ENCODE data around the gene FAM107B. TPM values are rescaled to one million over a fixed set of nuclear protein-coding genes. Genes with fewer than 3 reads are reported as not detected.
A peak's percentile ranks its signal among the peaks of the same experiment; 100 is the strongest.

Gene FAM107B
- polyA plus RNA-seq, 3 donors from 2014 or later: 240 to 338 (median 268) TPM

GRCh38 chr10:14761372-14761771, 13.3 kb downstream of the FAM107B start:
- no peak for DNase-seq
- H3K27ac Mint-ChIP-seq: no peak overlapping the region
- H3K36me3 Mint-ChIP-seq: no peaks in the 10 kb centered on the region
- H3K27me3 Mint-ChIP-seq (ENCODE audit: low read depth in 3 of 3): peaks cover 0 to 3% (median 0%) of the 10 kb centered on the region in 3 donors
- H3K4me1 Mint-ChIP-seq: peaks cover 13 to 18% of the 10 kb centered on the region in 2 donors
- no peak overlapping the region for H3K4me3 Mint-ChIP-seq
- peaks cover 0 to 1% (median 0%) of the 10 kb centered on the region in 6 donors for H3K9me3 Mint-ChIP-seq

- DNase-seq: no peak
- Mint-ChIP-seq H3K4me3 (no peak overlapping the region), H3K27me3 (ENCODE audit: low read depth in 3 of 3) (peaks cover 0 to 3% (median 0%) of the 10 kb centered on the region in 3 donors)
These were observed 15.6 kb downstream of the FAM107B start for GRCh38 chr10:14758994-14759664.

GRCh38 chr10:14758451-14758850, 16.2 kb downstream of the FAM107B start:
- H3K4me1 Mint-ChIP-seq: peaks cover 13 to 18% of the 10 kb centered on the region in 2 donors
- H3K27me3 Mint-ChIP-seq (ENCODE audit: low read depth in 3 of 3): peaks cover 0 to 3% (median 0%) of the 10 kb centered on the region in 3 donors
- H3K36me3 Mint-ChIP-seq: peaks cover 0 to 4% (median 0%) of the 10 kb centered on the region in 3 donors
- no peak for DNase-seq
- no peak overlapping the region for H3K27ac Mint-ChIP-seq
- no peak overlapping the region for H3K4me3 Mint-ChIP-seq
- no peaks in the 10 kb centered on the region for H3K9me3 Mint-ChIP-seq

More at GRCh38 chr10:14758994-14759664, 15.6 kb downstream of the FAM107B start:
- Mint-ChIP-seq H3K27ac (no peak overlapping the region), H3K4me1 (peaks cover 13 to 18% of the 10 kb centered on the region in 2 donors), H3K9me3 (no peaks in the 10 kb centered on the region), H3K36me3 (peaks cover 0 to 4% (median 0%) of the 10 kb centered on the region in 3 donors)

GRCh38 chr10:14757986-14758385, 16.7 kb downstream of the FAM107B start:
- peaks cover 0 to 3% (median 0%) of the 10 kb centered on the region in 3 donors for H3K27me3 Mint-ChIP-seq (ENCODE audit: low read depth in 3 of 3)
- H3K4me3 Mint-ChIP-seq: peak overlapping the region; percentile 24 to 78 (median 58)
- H3K36me3 Mint-ChIP-seq: peaks cover 0 to 4% (median 0%) of the 10 kb centered on the region in 3 donors
- H3K9me3 Mint-ChIP-seq: no peaks in the 10 kb centered on the region
- H3K4me1 Mint-ChIP-seq: peaks cover 13 to 18% of the 10 kb centered on the region in 2 donors
- peak overlapping the region; percentile 9 to 65 (median 58) for H3K27ac Mint-ChIP-seq
- DNase-seq: no peak

- peak overlapping the region; percentile 19 to 65 (median 58) for H3K27ac Mint-ChIP-seq
- DNase-seq: peak; percentile 24 to 33 (median 32)
These were observed 17.3 kb downstream of the FAM107B start for GRCh38 chr10:14757394-14757793.

GRCh38 chr10:14753441-14753840, 21.3 kb downstream of the FAM107B start:
- Mint-ChIP-seq H3K36me3 (peaks cover 0 to 4% (median 0%) of the 10 kb centered on the region in 3 donors), H3K9me3 (no peaks in the 10 kb centered on the region), H3K4me1 (peaks cover 13 to 16% of the 10 kb centered on the region in 2 donors), H3K27me3 (ENCODE audit: low read depth in 3 of 3) (peaks cover 0 to 5% (median 0%) of the 10 kb centered on the region in 3 donors), H3K4me3 (no peak overlapping the region), H3K27ac (no peak overlapping the region)
- DNase-seq: no peak

More at GRCh38 chr10:14757394-14757793, 17.3 kb downstream of the FAM107B start:
- Mint-ChIP-seq H3K4me1 (peaks cover 13 to 18% of the 10 kb centered on the region in 2 donors), H3K36me3 (peaks cover 0 to 4% (median 0%) of the 10 kb centered on the region in 3 donors), H3K4me3 (peak overlapping the region; percentile 24 to 78 (median 58)), H3K9me3 (no peaks in the 10 kb centered on the region), H3K27me3 (ENCODE audit: low read depth in 3 of 3) (peaks cover 0 to 3% (median 0%) of the 10 kb centered on the region in 3 donors)

GRCh38 chr10:14751921-14752320, 22.8 kb downstream of the FAM107B start:
- peaks cover 0 to 4% of the 10 kb centered on the region in 2 donors for H3K4me1 Mint-ChIP-seq
- H3K27ac Mint-ChIP-seq: peak overlapping the region in 1 of 6 donors; percentile 69
- H3K36me3 Mint-ChIP-seq: peaks cover 0 to 4% (median 0%) of the 10 kb centered on the region in 3 donors
- no peaks in the 10 kb centered on the region for H3K9me3 Mint-ChIP-seq
- no peak overlapping the region for H3K4me3 Mint-ChIP-seq
- DNase-seq: no peak
- H3K27me3 Mint-ChIP-seq (ENCODE audit: low read depth in 3 of 3): peaks cover 0 to 5% (median 2%) of the 10 kb centered on the region in 3 donors

- H3K36me3 Mint-ChIP-seq: peaks cover 0 to 4% (median 0%) of the 10 kb centered on the region in 3 donors
- peaks cover 0 to 4% (median 2%) of the 10 kb centered on the region in 3 donors for H3K27me3 Mint-ChIP-seq (ENCODE audit: low read depth in 3 of 3)
- peak overlapping the region in 1 of 6 donors; percentile 69 for H3K27ac Mint-ChIP-seq
- no peak overlapping the region for H3K4me3 Mint-ChIP-seq
- no peaks in the 10 kb centered on the region for H3K9me3 Mint-ChIP-seq
- H3K4me1 Mint-ChIP-seq: no peaks in the 10 kb centered on the region
- no peak for DNase-seq
These were observed 23.4 kb downstream of the FAM107B start for GRCh38 chr10:14751014-14751896.

- Mint-ChIP-seq H3K4me1 (no peaks in the 10 kb centered on the region), H3K4me3 (no peak overlapping the region), H3K36me3 (peaks cover 0 to 7% (median 4%) of the 10 kb centered on the region in 3 donors), H3K27ac (no peak overlapping the region), H3K27me3 (ENCODE audit: low read depth in 3 of 3) (peaks cover 2 to 4% (median 2%) of the 10 kb centered on the region in 3 donors), H3K9me3 (no peaks in the 10 kb centered on the region)
- DNase-seq: no peak
These were observed 25.5 kb downstream of the FAM107B start for GRCh38 chr10:14749070-14749809.

GRCh38 chr10:14748441-14748840, 26.3 kb downstream of the FAM107B start:
- no peak for DNase-seq
- Mint-ChIP-seq H3K36me3 (peaks cover 0 to 7% (median 4%) of the 10 kb centered on the region in 3 donors), H3K27ac (no peak overlapping the region), H3K9me3 (no peaks in the 10 kb centered on the region), H3K27me3 (ENCODE audit: low read depth in 3 of 3) (peaks cover 2 to 4% (median 2%) of the 10 kb centered on the region in 3 donors), H3K4me1 (no peaks in the 10 kb centered on the region), H3K4me3 (no peak overlapping the region)

- DNase-seq: no peak
- peaks cover 0 to 2% (median 2%) of the 10 kb centered on the region in 3 donors for H3K27me3 Mint-ChIP-seq (ENCODE audit: low read depth in 3 of 3)
- H3K4me3 Mint-ChIP-seq: no peak overlapping the region
- peaks cover 0 to 7% (median 4%) of the 10 kb centered on the region in 3 donors for H3K36me3 Mint-ChIP-seq
- H3K9me3 Mint-ChIP-seq: no peaks in the 10 kb centered on the region
- H3K4me1 Mint-ChIP-seq: peaks cover 6% of the 10 kb centered on the region in 2 donors
- H3K27ac Mint-ChIP-seq: peak overlapping the region in 2 of 6 donors; percentile 3 to 27
These were observed 31.9 kb downstream of the FAM107B start for GRCh38 chr10:14742815-14743214.

GRCh38 chr10:14742382-14742781, 32.3 kb downstream of the FAM107B start:
- no peak overlapping the region for H3K4me3 Mint-ChIP-seq

GRCh38 chr10:14740684-14741247, 33.9 kb downstream of the FAM107B start:
- DNase-seq: no peak
- Mint-ChIP-seq H3K4me1 (peaks cover 6 to 8% of the 10 kb centered on the region in 2 donors), H3K4me3 (no peak overlapping the region), H3K27ac (no peak overlapping the region), H3K27me3 (ENCODE audit: low read depth in 3 of 3) (no peaks in the 10 kb centered on the region), H3K9me3 (no peaks in the 10 kb centered on the region), H3K36me3 (peaks cover 0 to 7% (median 4%) of the 10 kb centered on the region in 3 donors)

More at GRCh38 chr10:14742382-14742781, 32.3 kb downstream of the FAM107B start:
- peak overlapping the region in 1 of 6 donors; percentile 27 for H3K27ac Mint-ChIP-seq
- peaks cover 0 to 7% (median 4%) of the 10 kb centered on the region in 3 donors for H3K36me3 Mint-ChIP-seq
- no peak for DNase-seq
- H3K9me3 Mint-ChIP-seq: no peaks in the 10 kb centered on the region
- peaks cover 6% of the 10 kb centered on the region in 2 donors for H3K4me1 Mint-ChIP-seq
- H3K27me3 Mint-ChIP-seq (ENCODE audit: low read depth in 3 of 3): peaks cover 0 to 2% (median 2%) of the 10 kb centered on the region in 3 donors

All from immature natural killer cell (primary cell).